Nephron progenitor cell (in vitro differentiated cells): Measurements from ENCODE around the gene OBP2A.

Experiments used
- DNase-seq: peaks from one replicate; pipeline ENCODE4 v3.0.0; 2021
- H3K27ac Mint-ChIP-seq: 2 replicates; pipeline ENCODE4 v1.8.0; 2021; ENCODE audit warnings: mild to moderate bottlenecking, moderate library complexity, mixed read lengths
- H3K27me3 Mint-ChIP-seq: 2 replicates; pipeline ENCODE4 v1.8.0; 2021; ENCODE audit warnings: mild to moderate bottlenecking, low read depth, mixed read lengths; ENCODE audit not compliant: poor library complexity
- H3K36me3 Mint-ChIP-seq: 2 replicates; pipeline ENCODE4 v1.8.0; 2021; ENCODE audit warnings: low read depth, mixed read lengths
- H3K4me1 Mint-ChIP-seq: 2 replicates; pipeline ENCODE4 v1.8.0; 2021; ENCODE audit warnings: mixed read lengths
- H3K4me3 Mint-ChIP-seq: 2 replicates; pipeline ENCODE4 v1.8.0; 2021; ENCODE audit warnings: mild to moderate bottlenecking, moderate library complexity, mixed read lengths
- H3K9me3 Mint-ChIP-seq: 2 replicates; pipeline ENCODE4 v1.8.0; 2021; ENCODE audit warnings: mild to moderate bottlenecking, moderate library complexity, mixed read lengths
- CTCF ChIP-seq: fragments of 200-600 bp; sonication (generic); IDR thresholded peaks from 2 replicates; pipeline ENCODE4 v1.5.0; 2021; ENCODE audit warnings: antibody characterized with exemption

The OBP2A gene

GRCh38 chr9:135505406-135506187 is 40.3 kb upstream of the OBP2A start:
- Mint-ChIP-seq H3K4me3 (peak overlapping the region; percentile 49), H3K27ac (peak overlapping the region; percentile 67), H3K36me3 (peaks cover 32% of the 10 kb centered on the region), H3K4me1 (peaks cover 52% of the 10 kb centered on the region), H3K27me3 (peaks cover 3% of the 10 kb centered on the region), H3K9me3 (peaks cover 25% of the 10 kb centered on the region)
- no peak for TF ChIP-seq CTCF
- peak; percentile 38 for DNase-seq

DNA sequence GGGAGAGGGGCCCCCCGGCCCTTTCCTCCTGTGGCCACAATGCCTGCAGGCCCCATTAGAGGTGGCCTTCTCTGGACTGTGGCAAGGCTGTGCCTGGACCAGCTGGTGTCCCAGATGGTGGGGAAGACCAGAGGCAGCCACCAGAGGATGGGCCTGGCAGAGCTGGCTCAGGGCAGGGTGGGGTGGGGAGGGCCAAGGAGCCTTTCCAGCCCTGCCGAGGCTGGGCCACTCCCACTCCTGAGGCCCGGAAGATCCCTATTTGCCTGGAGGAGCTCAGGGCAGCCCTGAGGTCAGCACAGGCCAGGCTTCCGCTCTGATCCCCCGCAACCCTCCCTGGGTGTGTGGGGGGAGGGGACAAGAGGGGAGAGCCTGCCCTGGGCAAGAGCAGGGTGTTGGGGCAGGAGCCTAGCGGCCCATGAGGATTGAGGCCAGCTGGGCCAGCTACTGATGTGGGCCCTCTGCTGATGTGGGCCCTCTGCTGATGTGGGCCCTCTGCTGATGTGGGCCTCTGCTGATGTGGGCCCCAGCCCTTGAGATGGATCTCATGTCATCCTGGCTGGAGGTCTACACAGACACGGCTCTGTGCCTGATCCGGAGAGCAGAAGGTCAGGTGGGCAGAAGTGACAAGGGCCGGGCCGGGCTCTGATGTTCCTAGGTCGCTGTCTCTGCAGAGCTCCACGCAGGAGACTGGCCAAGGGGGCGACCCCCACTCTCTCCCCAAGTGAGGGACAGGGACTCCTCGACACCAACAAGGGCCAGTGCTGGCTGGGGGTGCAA is 39.4 kb upstream of the OBP2A start:
- H3K27ac Mint-ChIP-seq: peak overlapping the region; percentile 39
- TF ChIP-seq CTCF: no peak
- H3K4me3 Mint-ChIP-seq: no peak overlapping the region
- H3K36me3 Mint-ChIP-seq: peaks cover 32% of the 10 kb centered on the region
- H3K9me3 Mint-ChIP-seq: peaks cover 29% of the 10 kb centered on the region
- H3K27me3 Mint-ChIP-seq: peaks cover 3% of the 10 kb centered on the region
- peaks cover 51% of the 10 kb centered on the region for H3K4me1 Mint-ChIP-seq
- DNase-seq: peak; percentile 55

DNA sequence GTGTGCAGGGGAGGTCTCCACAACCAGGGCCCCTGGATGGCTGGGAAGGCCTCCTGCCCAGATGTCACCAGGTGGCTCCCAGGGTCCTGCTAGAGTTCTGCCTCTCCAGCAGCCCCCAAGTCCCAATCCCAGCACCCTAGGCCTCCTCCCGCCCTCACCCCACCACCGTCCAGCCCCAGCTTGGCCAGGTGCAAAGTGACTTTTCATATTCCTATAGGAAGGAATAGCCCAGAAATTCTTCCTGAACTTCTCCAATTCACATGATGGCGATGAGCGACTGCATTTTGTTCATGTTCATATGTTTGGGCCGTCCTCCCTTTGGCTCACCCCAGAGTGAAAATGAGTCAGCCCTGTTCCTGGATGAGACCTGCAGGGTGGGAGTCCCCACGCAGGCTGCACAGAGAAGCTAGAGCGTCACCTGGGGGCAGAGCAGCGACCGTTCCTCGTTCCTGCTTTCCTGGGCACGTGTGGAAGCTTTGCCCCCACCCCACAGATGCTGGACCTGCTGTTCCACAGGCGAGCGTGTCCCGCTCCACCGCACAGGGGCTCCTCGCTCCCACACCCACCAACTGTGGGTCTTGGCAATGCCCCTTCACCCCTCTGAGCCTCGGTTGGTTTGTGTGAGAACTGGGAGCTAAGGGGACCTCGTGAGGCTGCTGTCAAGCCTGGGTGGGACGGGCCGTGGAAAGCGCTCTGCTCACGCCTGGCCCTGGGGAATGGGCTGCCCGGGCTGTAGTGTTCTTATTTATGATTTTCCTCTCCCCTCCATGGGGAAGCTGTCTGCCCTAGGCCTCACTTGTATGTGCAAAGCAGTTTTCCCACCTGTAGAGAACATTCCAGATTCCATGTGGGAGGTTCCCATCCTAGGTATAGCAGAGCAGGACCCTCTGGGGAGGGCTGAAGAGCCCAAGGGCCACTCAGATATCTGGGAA is 38.6 kb upstream of the OBP2A start:
- Mint-ChIP-seq H3K4me3 (no peak overlapping the region), H3K9me3 (peaks cover 29% of the 10 kb centered on the region), H3K36me3 (peaks cover 32% of the 10 kb centered on the region), H3K27me3 (peaks cover 3% of the 10 kb centered on the region), H3K4me1 (peaks cover 45% of the 10 kb centered on the region), H3K27ac (no peak overlapping the region)
- TF ChIP-seq CTCF: no peak
- no peak for DNase-seq

DNA sequence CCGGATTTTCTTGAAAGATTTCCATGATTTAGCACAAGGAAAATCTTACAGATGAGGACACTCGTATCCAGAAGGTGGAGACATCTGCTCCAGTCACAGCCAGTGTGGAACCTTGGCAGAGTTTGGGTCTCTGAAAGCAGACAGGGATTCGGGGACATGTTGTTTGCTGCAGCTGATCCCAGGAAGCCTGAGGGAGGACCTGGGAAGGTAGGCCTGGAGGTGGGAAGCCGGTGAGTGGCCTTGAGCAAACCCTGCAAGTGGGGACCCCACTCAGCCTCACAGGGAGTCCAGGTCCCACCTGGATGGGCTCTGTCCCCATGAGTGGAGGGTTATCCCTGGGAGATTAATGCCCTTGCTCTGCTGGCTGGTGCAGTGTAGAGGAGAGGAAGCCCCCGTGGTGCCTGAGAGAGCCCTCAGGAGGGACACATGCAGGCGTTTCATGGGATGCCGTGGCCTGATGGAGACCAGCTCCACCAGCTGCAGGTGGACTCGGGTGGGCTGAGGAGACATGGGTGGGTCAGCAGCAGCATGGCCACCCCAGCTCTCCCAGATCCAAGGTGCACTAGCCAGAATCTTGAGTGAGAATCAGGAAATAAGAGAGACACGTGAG is 37.6 kb upstream of the OBP2A start:
- H3K4me3 Mint-ChIP-seq: no peak overlapping the region
- peaks cover 29% of the 10 kb centered on the region for H3K9me3 Mint-ChIP-seq
- H3K27ac Mint-ChIP-seq: no peak overlapping the region
- peaks cover 23% of the 10 kb centered on the region for H3K36me3 Mint-ChIP-seq
- no peak for DNase-seq
- H3K4me1 Mint-ChIP-seq: peaks cover 44% of the 10 kb centered on the region
- no peak for TF ChIP-seq CTCF
- H3K27me3 Mint-ChIP-seq: peaks cover 7% of the 10 kb centered on the region

DNA sequence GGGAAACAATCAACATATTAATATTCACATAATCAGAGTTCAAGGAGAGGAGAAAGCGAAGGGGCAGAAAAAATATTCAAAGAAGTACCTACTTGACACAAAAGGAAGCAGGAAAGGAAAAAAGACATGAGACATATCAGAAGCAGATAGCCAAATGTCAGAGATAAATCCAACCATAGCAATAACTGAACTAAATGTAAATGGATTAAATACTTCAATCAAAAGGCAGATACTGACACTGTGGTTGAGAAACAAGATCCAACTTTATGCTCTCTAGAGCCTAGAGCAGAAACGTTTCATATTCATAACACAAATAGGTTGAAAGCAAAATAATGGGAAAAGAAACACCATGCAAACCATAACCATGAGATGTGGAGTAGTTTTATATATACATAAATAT is 36.5 kb upstream of the OBP2A start:
- Mint-ChIP-seq H3K9me3 (peaks cover 29% of the 10 kb centered on the region), H3K4me1 (peaks cover 41% of the 10 kb centered on the region), H3K27ac (no peak overlapping the region), H3K36me3 (peaks cover 15% of the 10 kb centered on the region), H3K27me3 (peaks cover 10% of the 10 kb centered on the region), H3K4me3 (no peak overlapping the region)
- no peak for DNase-seq
- no peak for TF ChIP-seq CTCF
